HepG2 (cell line): Measurements from ENCODE around the gene VAPB. TPM values are rescaled to one million over a fixed set of nuclear protein-coding genes. Genes with fewer than 3 reads are reported as not detected.

Source experiments
- EP300 ChIP-seq, 3 experiments: sonication (generic) in 1 of 3; formaldehyde crosslinking in 1 of 3; IDR thresholded peaks; 2 replicates each; pipeline versions ENCODE4 v1.5.1 to v1.6.1; 2011 to 2020; ENCODE audit warnings: low read depth in 2 of 3, low read length in 2 of 3, borderline replicate concordance in 1 of 3, improper control_type of control experiment in 1 of 3, mild to moderate bottlenecking in 1 of 3, missing genetic modification reagents in 1 of 3, moderate library complexity in 1 of 3
- ERF ChIP-seq: IDR thresholded peaks from 2 replicates; pipeline ENCODE4 v1.6.1; 2018; ENCODE audit warnings: missing biosample characterization, missing genetic modification reagents
- FOXA3 ChIP-seq: IDR thresholded peaks from 2 replicates; pipeline ENCODE4 v1.6.1; 2016; ENCODE audit warnings: missing genetic modification reagents, missing compliant biosample characterization
- HMG20A ChIP-seq: IDR thresholded peaks from 2 replicates; pipeline ENCODE4 v1.6.1; 2016; ENCODE audit warnings: borderline replicate concordance
- NBN ChIP-seq: fragments of 450-650 bp; conservative IDR thresholded peaks from 2 replicates; pipeline ENCODE4 v1.6.1; 2017
- RXRB ChIP-seq: IDR thresholded peaks from 2 replicates; pipeline ENCODE4 v1.6.1; 2016; ENCODE audit warnings: borderline replicate concordance, missing genetic modification reagents, missing compliant biosample characterization
- SOX5 ChIP-seq: IDR thresholded peaks from 2 replicates; pipeline ENCODE4 v1.6.1; 2016; ENCODE audit warnings: borderline replicate concordance
- TGIF2 ChIP-seq: IDR thresholded peaks from 2 replicates; pipeline ENCODE4 v1.6.1; 2016; ENCODE audit warnings: control low read depth, missing compliant biosample characterization
- ZBTB2 ChIP-seq: sonication (generic); formaldehyde crosslinking; IDR thresholded peaks from 2 replicates; pipeline ENCODE4 v1.8.0; 2022; ENCODE audit warnings: low read depth, missing genetic modification reagents
- ZNF609 ChIP-seq: sonication (generic); formaldehyde crosslinking; IDR thresholded peaks from 2 replicates; pipeline ENCODE4 v1.4.0; 2020; ENCODE audit warnings: mild to moderate bottlenecking, missing genetic modification reagents, borderline replicate concordance
- ZNF740 ChIP-seq: sonication (generic); formaldehyde crosslinking; IDR thresholded peaks from 2 replicates; pipeline ENCODE4 v1.4.0; 2020; ENCODE audit warnings: missing genetic modification reagents
- ZNF768 ChIP-seq: sonication (generic); formaldehyde crosslinking; IDR thresholded peaks from 2 replicates; pipeline ENCODE4 v1.4.0; 2020; ENCODE audit warnings: missing genetic modification reagents
- polyA plus RNA-seq, 8 experiments: library from polyadenylated mRNA; depleted of rRNA in 3 of 8; stranded (reverse) in 7 of 8; unstranded in 1 of 8; fragments of >200 nt; fragmentation: Illumina TruSeq in 4 of 8; extraction: Trizol in 4 of 8; gene quantifications; 2 replicates each; pipeline versions ENCODE4 v1.2.1 to v1.2.3, GENCODE V29; 2011 to 2016; ENCODE audit warnings: low read depth in 4 of 8, missing spikeins in 1 of 8, mixed read lengths in 1 of 8; ENCODE audit not compliant: insufficient read depth in 1 of 8
- total RNA-seq, 5 experiments: library from RNA; depleted of rRNA; stranded (reverse); fragments of >200 nt; fragmentation: Illumina TruSeq; extraction: Trizol; gene quantifications; 2 replicates each; pipeline ENCODE4 v1.2.3, GENCODE V29; 2016; ENCODE audit warnings: low read depth in 1 of 5
- TF ChIP-seq, protein P1 (sequence below): IDR thresholded peaks from 2 replicates; pipeline ENCODE4 v1.4.0; 2020; ENCODE audit warnings: mild to moderate bottlenecking, missing genetic modification reagents

The VAPB gene
- total and polyA plus RNA-seq, 2 of the 13 experiments (the other 11 are each of a cell fraction or from before 2014, with no cell fraction given), result 18.6 to 48.5 TPM

GRCh38 chr20:58408603-58409246, 19.7 kb downstream of the VAPB start (continued):
- TF ChIP-seq FOXA3 (CRISPR knock-in tag), result peak; percentile 33; the same call in 1 of the 2 replicates
- no peak for TF ChIP-seq ZNF768
- no peak for TF ChIP-seq ZNF740 (CRISPR knock-in tag)
- 0 out of 4 replicates have a peak, but pooled peaks of 1 of the 2 experiments have one; percentile 23 for TF ChIP-seq EP300 (IDR thresholded peaks at IDR 0.05; ENCODE audit: low read depth in 2 of 2, low read length in 2 of 2)
- TF ChIP-seq EP300 (CRISPR knock-in tag; IDR thresholded peaks at IDR 0.05; ENCODE audit: borderline replicate concordance), result no peak
- peak; percentile 83; the same call in 1 of the 2 replicates for TF ChIP-seq SOX5 (CRISPR knock-in tag)
- TF ChIP-seq, protein P1, sequence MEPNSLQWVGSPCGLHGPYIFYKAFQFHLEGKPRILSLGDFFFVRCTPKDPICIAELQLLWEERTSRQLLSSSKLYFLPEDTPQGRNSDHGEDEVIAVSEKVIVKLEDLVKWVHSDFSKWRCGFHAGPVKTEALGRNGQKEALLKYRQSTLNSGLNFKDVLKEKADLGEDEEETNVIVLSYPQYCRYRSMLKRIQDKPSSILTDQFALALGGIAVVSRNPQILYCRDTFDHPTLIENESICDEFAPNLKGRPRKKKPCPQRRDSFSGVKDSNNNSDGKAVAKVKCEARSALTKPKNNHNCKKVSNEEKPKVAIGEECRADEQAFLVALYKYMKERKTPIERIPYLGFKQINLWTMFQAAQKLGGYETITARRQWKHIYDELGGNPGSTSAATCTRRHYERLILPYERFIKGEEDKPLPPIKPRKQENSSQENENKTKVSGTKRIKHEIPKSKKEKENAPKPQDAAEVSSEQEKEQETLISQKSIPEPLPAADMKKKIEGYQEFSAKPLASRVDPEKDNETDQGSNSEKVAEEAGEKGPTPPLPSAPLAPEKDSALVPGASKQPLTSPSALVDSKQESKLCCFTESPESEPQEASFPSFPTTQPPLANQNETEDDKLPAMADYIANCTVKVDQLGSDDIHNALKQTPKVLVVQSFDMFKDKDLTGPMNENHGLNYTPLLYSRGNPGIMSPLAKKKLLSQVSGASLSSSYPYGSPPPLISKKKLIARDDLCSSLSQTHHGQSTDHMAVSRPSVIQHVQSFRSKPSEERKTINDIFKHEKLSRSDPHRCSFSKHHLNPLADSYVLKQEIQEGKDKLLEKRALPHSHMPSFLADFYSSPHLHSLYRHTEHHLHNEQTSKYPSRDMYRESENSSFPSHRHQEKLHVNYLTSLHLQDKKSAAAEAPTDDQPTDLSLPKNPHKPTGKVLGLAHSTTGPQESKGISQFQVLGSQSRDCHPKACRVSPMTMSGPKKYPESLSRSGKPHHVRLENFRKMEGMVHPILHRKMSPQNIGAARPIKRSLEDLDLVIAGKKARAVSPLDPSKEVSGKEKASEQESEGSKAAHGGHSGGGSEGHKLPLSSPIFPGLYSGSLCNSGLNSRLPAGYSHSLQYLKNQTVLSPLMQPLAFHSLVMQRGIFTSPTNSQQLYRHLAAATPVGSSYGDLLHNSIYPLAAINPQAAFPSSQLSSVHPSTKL (CRISPR knock-in tag), result peak; percentile 67
- 0 out of 2 replicates have a peak, but pooled peaks have one; percentile 27 for TF ChIP-seq ZNF609
- no peak for TF ChIP-seq ZBTB2 (CRISPR knock-in tag)
- no peak for TF ChIP-seq NBN
- TF ChIP-seq TGIF2 (CRISPR knock-in tag), result peak; percentile 41; the same call in 1 of the 2 replicates
- TF ChIP-seq RXRB (CRISPR knock-in tag), result peak; percentile 60
- peak; percentile 34; the same call in 1 of the 2 replicates for TF ChIP-seq HMG20A (CRISPR knock-in tag)
- peak; percentile 41; the same call in 1 of the 2 replicates for TF ChIP-seq ERF (CRISPR knock-in tag)
